ENCODE data around the gene WDR33. TPM values are rescaled to one million over a fixed set of nuclear protein-coding genes. Genes with fewer than 3 reads are reported as not detected.
A peak's percentile ranks its signal among the peaks of the same experiment; 100 is the strongest.

The WDR33 gene
- total RNA-seq, 4 donors from 2014 or later = 54.4 to 95.8 (median 67.5) TPM

- WGBS, 2 donors = 93% methylated on average over 27 of the region's 27 CpGs
- TF ChIP-seq, protein P1, sequence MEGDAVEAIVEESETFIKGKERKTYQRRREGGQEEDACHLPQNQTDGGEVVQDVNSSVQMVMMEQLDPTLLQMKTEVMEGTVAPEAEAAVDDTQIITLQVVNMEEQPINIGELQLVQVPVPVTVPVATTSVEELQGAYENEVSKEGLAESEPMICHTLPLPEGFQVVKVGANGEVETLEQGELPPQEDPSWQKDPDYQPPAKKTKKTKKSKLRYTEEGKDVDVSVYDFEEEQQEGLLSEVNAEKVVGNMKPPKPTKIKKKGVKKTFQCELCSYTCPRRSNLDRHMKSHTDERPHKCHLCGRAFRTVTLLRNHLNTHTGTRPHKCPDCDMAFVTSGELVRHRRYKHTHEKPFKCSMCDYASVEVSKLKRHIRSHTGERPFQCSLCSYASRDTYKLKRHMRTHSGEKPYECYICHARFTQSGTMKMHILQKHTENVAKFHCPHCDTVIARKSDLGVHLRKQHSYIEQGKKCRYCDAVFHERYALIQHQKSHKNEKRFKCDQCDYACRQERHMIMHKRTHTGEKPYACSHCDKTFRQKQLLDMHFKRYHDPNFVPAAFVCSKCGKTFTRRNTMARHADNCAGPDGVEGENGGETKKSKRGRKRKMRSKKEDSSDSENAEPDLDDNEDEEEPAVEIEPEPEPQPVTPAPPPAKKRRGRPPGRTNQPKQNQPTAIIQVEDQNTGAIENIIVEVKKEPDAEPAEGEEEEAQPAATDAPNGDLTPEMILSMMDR (IDR thresholded peaks at IDR 0.05) = no peak
- TF ChIP-seq POLR2A (IDR thresholded peaks at IDR 0.05) = no peak
- Histone ChIP-seq H3K27ac (no peak overlapping the region), H3K36me3 (no peaks in the 10 kb centered on the region), H3K27me3 (no peaks in the 10 kb centered on the region), H3K4me1 (peaks cover 19 to 24% of the 10 kb centered on the region in 2 donors), H3K9me3 (no peaks in the 10 kb centered on the region), H3K4me3 (replicated peaks in 1 of 3) (no peak overlapping the region)
- DNase-seq = no peak
- intact Hi-C loops (cut with DNase I) = no loop called here
These were observed 112.2 kb downstream of the WDR33 start for GRCh38 chr2:127698553-127699355.

- no peak for DNase-seq
- H3K9me3 ChIP-seq = no peaks in the 10 kb centered on the region
- no peak overlapping the region for H3K4me3 ChIP-seq (replicated peaks in 1 of 3)
- no peak for TF ChIP-seq POLR2A (IDR thresholded peaks at IDR 0.05)
- TF ChIP-seq, protein P1 (IDR thresholded peaks at IDR 0.05) = no peak
- intact Hi-C loops (cut with DNase I) = no loop called here
- no peaks in the 10 kb centered on the region for H3K36me3 ChIP-seq
- H3K27me3 ChIP-seq = no peaks in the 10 kb centered on the region
- peaks cover 8 to 13% of the 10 kb centered on the region in 2 donors for H3K4me1 ChIP-seq
- H3K27ac ChIP-seq = no peak overlapping the region
- 93 to 95% methylated on average over 17 to 21 of the region's 21 CpGs for WGBS, 2 donors
These were observed 113.3 kb downstream of the WDR33 start for GRCh38 chr2:127697482-127698180.

DNA sequence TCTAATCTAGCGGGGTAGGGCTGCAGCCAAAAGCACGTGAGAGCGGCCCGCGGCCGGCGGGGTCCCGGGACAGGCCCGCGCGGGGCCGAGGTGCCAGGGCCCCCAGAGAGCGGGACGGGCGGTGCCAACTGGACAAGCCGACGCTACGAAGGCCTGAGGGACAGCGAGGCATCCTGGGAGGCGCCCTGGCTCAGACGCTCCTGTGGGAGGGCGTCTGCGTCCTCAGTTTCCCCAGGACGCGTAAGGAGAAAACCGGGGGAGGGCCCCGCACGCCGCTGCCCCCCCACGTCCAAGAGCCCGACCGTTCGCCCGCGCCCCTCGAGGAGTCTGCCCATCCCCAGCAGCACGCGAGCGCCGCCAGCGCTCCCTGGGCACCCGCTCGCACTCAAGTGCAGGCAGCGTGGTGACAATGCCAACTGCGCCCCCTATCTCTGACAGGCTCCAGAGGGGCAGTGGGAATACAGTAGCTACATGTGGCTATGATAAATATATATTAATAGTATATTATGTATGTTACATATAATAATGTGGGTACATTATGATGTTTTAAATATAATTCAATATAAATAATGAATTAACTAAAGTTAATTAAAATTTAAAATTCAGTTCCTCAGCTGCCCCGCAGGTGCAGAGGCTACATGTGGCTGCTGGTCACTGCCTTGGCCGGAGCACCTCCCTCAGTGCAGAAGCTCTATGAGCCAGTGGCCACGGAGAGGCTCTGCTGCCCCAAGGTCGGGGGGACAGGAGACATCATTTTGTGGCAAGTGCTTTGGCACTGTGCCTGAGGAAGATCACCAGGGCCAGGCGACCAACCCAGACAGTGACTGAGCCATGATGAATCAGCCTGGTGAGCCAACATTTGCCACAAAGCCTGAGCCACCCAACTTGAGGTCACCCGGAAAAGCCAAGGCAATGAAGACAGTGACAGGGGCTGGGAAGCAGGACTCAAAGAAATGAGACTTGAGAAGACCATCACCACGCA lies 115.2 kb downstream of the WDR33 start:
- Histone ChIP-seq H3K27me3 (no peaks in the 10 kb centered on the region), H3K4me1 (peaks cover 5 to 6% of the 10 kb centered on the region in 2 donors), H3K4me3 (replicated peaks in 1 of 3) (peak overlapping the region in 1 of 3 donors; percentile 4), H3K9me3 (no peaks in the 10 kb centered on the region), H3K36me3 (no peaks in the 10 kb centered on the region), H3K27ac (no peak overlapping the region)
- 21 to 39% methylated on average over 46 to 51 of the region's 52 CpGs for WGBS, 2 donors
- intact Hi-C loops (cut with DNase I) = no loop called here
- TF ChIP-seq, protein P1 (IDR thresholded peaks at IDR 0.05) = peak in 2 of 6 experiments; percentile 9 to 49
- no peak for TF ChIP-seq POLR2A (IDR thresholded peaks at IDR 0.05)
- DNase-seq = peak; percentile 50

- H3K4me3 ChIP-seq (replicated peaks in 1 of 3) = no peak overlapping the region
- no peak for TF ChIP-seq POLR2A (IDR thresholded peaks at IDR 0.05)
- TF ChIP-seq, protein P1 (IDR thresholded peaks at IDR 0.05) = no peak
- no peak overlapping the region for H3K27ac ChIP-seq
- H3K27me3 ChIP-seq = no peaks in the 10 kb centered on the region
- intact Hi-C loops (cut with DNase I) = no loop called here
- no peaks in the 10 kb centered on the region for H3K9me3 ChIP-seq
- H3K36me3 ChIP-seq = no peaks in the 10 kb centered on the region
- H3K4me1 ChIP-seq = no peaks in the 10 kb centered on the region
- WGBS, 2 donors = 87 to 94% methylated on average over 9 of the region's 9 CpGs
- no peak for DNase-seq
These were observed 116.0 kb downstream of the WDR33 start for GRCh38 chr2:127694986-127695385.
